LNCaP clone FGC (cell line): ENCODE results near the gene BPIFA1.

Experiments used
- DNase-seq: peaks from one replicate; pipeline ENCODE4 v3.0.0-alpha.2; 2011; ENCODE audit warnings: low read depth
- H3K4me3 ChIP-seq: 2 replicates; pipeline ENCODE4 v1.5.1; 2011; ENCODE audit warnings: mild to moderate bottlenecking, low read depth, low read length, control low read depth
- TF ChIP-seq, protein P1 (sequence below): IDR thresholded peaks from 2 replicates; pipeline ENCODE4 v1.5.1; 2012; ENCODE audit warnings: mild to moderate bottlenecking; ENCODE audit not compliant: control insufficient read depth, insufficient read depth; ENCODE audit errors: extremely low read depth

BPIFA1 gene

DNA sequence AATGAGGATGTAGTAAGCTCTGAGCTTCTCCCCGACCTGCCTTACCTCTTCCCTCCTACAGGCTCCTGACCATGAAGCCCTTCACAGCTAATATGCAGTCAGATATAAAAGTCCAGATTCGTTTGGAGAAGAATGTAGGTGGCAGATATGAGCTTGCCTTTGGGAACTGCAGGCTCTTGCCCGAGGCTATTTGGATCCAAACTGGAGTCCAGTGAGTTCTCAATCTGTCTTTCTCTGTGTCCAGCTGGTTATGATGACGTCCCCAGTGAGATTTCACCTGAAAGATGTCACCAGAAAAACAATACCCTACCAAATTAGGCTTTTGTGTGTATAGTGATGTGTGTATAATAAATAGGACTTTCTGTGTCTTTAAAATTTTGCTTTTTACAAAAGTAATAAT is 33.3 kb upstream of the BPIFA1 start:
- TF ChIP-seq, protein P1, sequence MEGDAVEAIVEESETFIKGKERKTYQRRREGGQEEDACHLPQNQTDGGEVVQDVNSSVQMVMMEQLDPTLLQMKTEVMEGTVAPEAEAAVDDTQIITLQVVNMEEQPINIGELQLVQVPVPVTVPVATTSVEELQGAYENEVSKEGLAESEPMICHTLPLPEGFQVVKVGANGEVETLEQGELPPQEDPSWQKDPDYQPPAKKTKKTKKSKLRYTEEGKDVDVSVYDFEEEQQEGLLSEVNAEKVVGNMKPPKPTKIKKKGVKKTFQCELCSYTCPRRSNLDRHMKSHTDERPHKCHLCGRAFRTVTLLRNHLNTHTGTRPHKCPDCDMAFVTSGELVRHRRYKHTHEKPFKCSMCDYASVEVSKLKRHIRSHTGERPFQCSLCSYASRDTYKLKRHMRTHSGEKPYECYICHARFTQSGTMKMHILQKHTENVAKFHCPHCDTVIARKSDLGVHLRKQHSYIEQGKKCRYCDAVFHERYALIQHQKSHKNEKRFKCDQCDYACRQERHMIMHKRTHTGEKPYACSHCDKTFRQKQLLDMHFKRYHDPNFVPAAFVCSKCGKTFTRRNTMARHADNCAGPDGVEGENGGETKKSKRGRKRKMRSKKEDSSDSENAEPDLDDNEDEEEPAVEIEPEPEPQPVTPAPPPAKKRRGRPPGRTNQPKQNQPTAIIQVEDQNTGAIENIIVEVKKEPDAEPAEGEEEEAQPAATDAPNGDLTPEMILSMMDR, result no peak
- DNase-seq, result no peak
- H3K4me3 ChIP-seq, result no peak overlapping the region

DNA sequence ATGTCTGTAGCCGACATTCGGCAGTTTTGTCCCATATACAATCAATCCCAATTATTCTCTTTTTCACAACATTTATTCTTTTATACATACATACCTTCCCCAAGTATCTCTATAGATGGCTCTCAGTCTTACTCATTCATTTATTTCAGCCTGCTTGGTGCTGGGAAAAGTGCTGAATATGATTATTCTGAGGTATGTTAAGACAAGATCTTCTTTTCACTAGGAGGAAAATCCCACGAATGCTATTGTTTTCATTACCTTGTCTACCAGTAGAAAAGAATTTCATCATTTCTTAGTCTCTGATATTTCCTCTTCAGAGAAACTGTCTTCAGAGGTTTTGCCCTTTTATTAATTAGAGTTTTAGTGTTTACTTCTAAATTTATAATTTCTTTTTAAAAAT is 32.4 kb upstream of the BPIFA1 start:
- DNase-seq, result no peak
- H3K4me3 ChIP-seq, result no peak overlapping the region
- TF ChIP-seq, protein P1, result no peak

DNA sequence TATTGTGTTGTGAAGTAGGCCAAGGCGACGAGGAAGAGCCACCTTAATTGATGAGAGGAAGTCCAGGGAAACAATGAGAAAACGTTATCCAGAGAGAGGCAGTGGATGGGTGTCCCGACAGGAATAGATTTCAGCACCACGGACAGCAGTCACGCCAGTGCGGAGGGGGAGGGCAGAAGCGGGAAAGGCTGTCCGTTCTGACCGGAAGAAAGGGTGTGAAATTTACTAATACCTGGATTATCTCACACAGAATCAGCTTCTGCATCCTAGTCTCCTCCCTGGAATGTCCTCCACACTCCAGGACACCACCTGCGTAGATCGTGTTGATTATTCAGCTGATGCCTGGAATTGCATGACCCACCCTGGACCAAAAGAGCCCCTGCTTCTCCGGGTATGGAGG is 26.0 kb upstream of the BPIFA1 start:
- no peak for DNase-seq

DNA sequence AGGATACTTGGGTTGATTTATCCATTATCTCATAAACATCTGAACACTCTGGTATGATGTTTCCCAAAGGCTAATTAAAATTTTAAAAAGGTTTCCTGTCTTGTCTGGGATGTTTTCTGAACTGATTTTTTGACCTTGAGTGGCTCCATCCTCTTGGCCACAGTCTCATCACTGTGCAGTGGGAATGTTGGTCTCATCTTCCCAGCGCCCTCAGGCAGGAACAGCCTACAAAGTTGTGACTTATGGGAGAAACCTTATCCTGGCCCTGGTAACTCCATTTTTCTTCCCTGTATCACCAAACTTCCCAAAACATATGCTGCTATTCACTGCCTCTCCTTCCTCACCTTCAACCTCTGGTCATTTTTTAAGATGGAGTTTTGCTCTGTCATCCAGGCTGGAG is 25.4 kb upstream of the BPIFA1 start:
- TF ChIP-seq, protein P1, result no peak
- DNase-seq, result no peak
- no peak overlapping the region for H3K4me3 ChIP-seq

More for the DNA sequence above, 26.0 kb upstream of the BPIFA1 start:
- TF ChIP-seq, protein P1, result no peak
- H3K4me3 ChIP-seq, result no peak overlapping the region

DNA sequence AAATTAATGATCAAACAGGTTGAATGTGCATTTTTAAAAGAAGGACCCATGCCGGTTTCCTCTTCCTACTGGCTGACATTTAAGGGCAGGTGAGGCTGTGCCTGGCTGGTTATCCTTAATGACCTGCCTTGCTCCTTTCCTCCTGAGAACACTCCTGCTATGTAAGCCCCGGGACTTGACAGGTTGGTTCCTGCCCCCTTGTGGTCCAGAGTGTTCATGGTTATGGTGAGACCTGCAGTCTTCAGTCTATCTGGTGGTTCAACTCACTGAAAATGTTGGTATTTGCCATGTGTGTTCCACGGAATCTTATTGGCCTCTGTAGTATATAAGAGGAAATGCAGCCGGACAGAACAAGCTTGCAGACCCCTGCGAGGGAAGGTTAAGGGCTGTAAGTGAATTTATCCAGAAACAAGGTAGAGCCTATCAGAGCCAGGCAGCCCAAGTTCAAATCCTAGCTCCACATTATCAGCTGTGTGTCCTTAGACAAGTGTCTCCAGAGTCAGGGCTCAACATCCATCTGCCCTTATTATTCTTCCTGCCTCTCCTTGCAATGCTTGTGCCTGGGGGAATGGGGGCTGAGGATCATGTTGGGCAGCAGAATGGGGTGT is 23.9 kb upstream of the BPIFA1 start:
- peak; percentile 81 for DNase-seq
- no peak overlapping the region for H3K4me3 ChIP-seq
- TF ChIP-seq, protein P1, result peak; percentile 95

DNA sequence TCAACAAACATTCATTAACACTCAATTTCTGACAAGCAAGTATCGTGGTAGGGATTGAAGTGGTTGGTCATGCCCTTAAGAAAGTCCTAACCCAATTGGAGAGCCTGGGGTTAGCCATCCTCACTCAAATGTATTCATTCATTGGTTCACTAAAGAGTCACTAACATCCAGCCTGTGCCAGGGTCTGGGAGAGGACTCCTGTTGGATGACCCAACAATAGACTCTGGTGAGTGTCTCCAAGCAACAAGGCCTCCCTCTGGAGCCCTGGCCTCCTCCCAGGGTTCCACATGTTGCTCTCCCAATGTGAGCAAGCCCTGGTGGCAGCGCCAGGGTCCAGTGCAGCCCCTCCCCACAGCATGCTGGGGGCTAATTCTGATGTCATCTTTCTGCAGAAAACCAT is 18.7 kb upstream of the BPIFA1 start, which contains the start of gene BPIFA3:
Gene BPIFA3, plus strand, starts transcription at position 301 of the 400 bp plus-strand sequence. CDS start 185 bp downstream, outside the sequence.
- H3K4me3 ChIP-seq, result no peak within 1 kb of the TSS
- no peak for DNase-seq
- TF ChIP-seq, protein P1, result no peak

DNA sequence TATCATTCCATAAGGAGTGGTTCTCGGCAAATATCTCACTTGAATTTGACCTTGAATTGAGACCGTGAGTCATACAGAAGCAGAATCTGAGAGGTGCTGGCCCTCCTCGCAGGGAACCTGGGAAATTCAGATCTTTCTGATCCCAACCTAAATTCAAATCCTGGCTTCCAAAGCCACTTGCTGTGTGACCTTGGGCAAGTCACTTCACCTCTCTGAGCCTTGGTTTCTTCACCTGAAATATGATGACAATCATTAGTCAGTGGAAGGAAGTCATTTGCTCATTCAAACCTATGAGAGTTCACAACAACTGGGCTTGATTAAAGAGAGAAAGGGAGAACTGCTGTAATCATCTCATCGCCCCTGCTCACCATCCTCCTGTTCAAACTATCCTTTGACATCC is 11.4 kb upstream of the BPIFA1 start:
- no peak for DNase-seq
- TF ChIP-seq, protein P1, result no peak
- H3K4me3 ChIP-seq, result no peak overlapping the region
